ENCODE results near the gene KAZN.

The KAZN gene

DNA sequence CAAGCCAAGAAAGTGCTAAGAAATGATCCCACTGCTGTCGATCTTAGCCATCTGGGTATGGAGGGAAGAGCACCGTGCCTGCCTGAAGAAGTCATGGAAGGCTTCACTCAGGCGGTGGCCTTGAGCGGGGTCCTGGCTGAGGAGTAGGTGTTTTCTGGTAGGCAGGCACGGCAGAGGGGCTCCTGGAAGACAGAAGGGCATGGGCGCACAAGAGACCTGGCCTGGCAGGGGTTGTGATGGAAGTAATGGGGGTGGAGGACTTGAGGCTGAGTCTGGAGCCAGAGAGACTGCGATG is 185.1 kb downstream of the KAZN start:
- no peaks in the 10 kb centered on the region for H4K20me1 ChIP-seq (ENCODE audit: insufficient read depth, low read length)
- no peaks in the 10 kb centered on the region for H3K9me2 ChIP-seq (ENCODE audit: low read depth, low read length)
- no peak for TF ChIP-seq EZH2 (IDR thresholded peaks at IDR 0.05; ENCODE audit: borderline replicate concordance, low read length)
- TF ChIP-seq, protein P1, sequence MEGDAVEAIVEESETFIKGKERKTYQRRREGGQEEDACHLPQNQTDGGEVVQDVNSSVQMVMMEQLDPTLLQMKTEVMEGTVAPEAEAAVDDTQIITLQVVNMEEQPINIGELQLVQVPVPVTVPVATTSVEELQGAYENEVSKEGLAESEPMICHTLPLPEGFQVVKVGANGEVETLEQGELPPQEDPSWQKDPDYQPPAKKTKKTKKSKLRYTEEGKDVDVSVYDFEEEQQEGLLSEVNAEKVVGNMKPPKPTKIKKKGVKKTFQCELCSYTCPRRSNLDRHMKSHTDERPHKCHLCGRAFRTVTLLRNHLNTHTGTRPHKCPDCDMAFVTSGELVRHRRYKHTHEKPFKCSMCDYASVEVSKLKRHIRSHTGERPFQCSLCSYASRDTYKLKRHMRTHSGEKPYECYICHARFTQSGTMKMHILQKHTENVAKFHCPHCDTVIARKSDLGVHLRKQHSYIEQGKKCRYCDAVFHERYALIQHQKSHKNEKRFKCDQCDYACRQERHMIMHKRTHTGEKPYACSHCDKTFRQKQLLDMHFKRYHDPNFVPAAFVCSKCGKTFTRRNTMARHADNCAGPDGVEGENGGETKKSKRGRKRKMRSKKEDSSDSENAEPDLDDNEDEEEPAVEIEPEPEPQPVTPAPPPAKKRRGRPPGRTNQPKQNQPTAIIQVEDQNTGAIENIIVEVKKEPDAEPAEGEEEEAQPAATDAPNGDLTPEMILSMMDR (IDR thresholded peaks at IDR 0.05; ENCODE audit: low read length) = no peak
- no peaks in the 10 kb centered on the region for H3K4me1 ChIP-seq (ENCODE audit: insufficient read depth, low read length, severe bottlenecking)
- no peak overlapping the region for H2AFZ ChIP-seq (ENCODE audit: low read length)
- H3K36me3 ChIP-seq (ENCODE audit: insufficient read depth, low read length) = no peaks in the 10 kb centered on the region
- no peaks in the 10 kb centered on the region for H3K9me3 ChIP-seq (ENCODE audit: low read length)
- H3K27me3 ChIP-seq (ENCODE audit: insufficient read depth, low read length) = peaks cover 8% of the 10 kb centered on the region; the same call in 1 of the 2 replicates
- no peaks in the 10 kb centered on the region for H3K79me2 ChIP-seq (ENCODE audit: insufficient read depth, low read length)
- no peak overlapping the region for H3K4me2 ChIP-seq (ENCODE audit: low read length)
- no peaks in the 10 kb centered on the region for H3F3A ChIP-seq (ENCODE audit: insufficient read depth, low read length)
- H3K4me3 ChIP-seq (ENCODE audit: low read depth, low read length, poor library complexity, severe bottlenecking) = no peak overlapping the region
- H3K9ac ChIP-seq (ENCODE audit: low read length) = no peak overlapping the region
- H3K27ac ChIP-seq (ENCODE audit: low read depth, low read length, poor library complexity, severe bottlenecking) = no peak overlapping the region

DNA sequence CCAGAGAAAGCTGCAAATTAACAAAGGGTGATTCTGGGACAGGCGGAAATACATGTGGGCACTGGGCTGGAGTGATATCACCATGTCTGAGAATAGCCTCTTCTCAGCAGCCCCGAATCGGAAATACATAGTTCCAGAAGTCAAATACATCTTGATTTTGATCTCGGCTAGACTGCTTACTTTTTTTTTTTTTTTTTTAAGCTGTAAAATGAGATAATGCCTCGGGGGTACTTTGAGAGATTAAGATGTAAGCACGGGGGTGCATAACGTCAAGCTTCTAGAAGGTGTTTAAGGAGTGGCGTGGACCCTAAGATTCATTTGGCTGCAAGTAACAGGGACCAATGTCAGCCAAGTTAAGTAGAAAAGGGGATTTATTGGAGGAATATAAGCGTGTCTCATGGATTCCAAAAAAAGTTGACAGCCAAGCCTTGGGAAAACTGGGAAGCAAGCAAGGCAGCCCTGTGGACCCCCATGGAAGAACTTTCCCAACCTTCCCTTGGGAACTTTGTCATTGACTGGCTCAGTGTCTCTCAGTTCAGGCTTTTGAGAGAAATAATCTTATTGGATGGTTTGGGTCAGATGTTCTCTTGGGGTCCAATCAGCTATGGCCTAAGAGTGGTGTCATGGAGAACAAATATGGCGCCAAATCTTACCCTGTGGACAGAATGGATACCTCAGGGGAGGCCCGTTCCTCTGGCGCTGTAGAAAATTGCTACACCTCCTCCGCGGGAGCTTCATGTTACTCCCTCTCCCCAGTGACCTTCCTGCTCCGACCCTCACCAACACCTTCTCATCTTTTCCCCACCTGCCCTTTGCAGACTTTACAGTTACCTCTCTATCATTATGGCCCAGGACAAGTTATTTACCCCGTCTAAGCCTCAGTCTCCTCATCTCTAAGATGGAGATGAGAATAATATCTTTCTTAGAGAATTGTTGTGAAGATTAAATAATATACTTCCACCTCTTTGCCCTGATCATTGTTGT is 186.6 kb downstream of the KAZN start:
- Histone ChIP-seq H3K27me3 (ENCODE audit: insufficient read depth, low read length) (peaks cover 8% of the 10 kb centered on the region; the same call in 1 of the 2 replicates), H3K4me3 (ENCODE audit: low read depth, low read length, poor library complexity, severe bottlenecking) (no peak overlapping the region), H3K9me2 (ENCODE audit: low read depth, low read length) (no peaks in the 10 kb centered on the region), H4K20me1 (ENCODE audit: insufficient read depth, low read length) (no peaks in the 10 kb centered on the region), H3K36me3 (ENCODE audit: insufficient read depth, low read length) (no peaks in the 10 kb centered on the region), H3K4me1 (ENCODE audit: insufficient read depth, low read length, severe bottlenecking) (no peaks in the 10 kb centered on the region), H3K9me3 (ENCODE audit: low read length) (no peaks in the 10 kb centered on the region), H2AFZ (ENCODE audit: low read length) (no peak overlapping the region), H3F3A (ENCODE audit: insufficient read depth, low read length) (no peaks in the 10 kb centered on the region), H3K79me2 (ENCODE audit: insufficient read depth, low read length) (no peaks in the 10 kb centered on the region), H3K9ac (ENCODE audit: low read length) (no peak overlapping the region), H3K27ac (ENCODE audit: low read depth, low read length, poor library complexity, severe bottlenecking) (no peak overlapping the region), H3K4me2 (ENCODE audit: low read length) (no peak overlapping the region)
- TF ChIP-seq EZH2 (IDR thresholded peaks at IDR 0.05; ENCODE audit: borderline replicate concordance, low read length) = no peak
- TF ChIP-seq, protein P1 (IDR thresholded peaks at IDR 0.05; ENCODE audit: low read length) = no peak

DNA sequence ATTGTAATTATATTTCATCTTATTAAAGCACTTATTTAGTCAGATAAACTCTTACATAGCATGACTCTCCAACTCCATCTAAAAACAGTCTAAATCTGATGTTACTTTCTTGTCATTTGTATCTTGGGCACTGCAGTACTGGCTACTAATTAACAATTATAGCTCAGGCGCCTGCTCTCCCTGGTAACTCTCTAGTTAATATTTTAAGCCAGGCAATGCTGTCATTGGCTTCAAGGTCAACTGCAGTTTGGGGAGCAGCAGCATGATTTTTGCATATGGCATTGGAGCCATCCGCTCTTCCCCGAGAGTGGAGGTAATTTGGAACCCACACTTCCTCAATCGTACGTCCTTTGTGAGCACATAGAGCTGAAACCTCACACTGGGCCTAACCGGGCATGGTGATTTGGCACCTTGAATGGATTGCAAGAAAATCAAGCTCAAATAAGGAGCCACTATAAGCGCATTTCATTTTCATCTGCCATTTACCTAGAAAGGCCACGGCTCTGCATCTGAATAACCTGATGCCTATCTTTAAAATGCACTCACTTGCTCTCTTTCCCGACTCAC is 187.7 kb downstream of the KAZN start:
- no peak overlapping the region for H3K4me3 ChIP-seq (ENCODE audit: low read depth, low read length, poor library complexity, severe bottlenecking)
- no peak overlapping the region for H3K27ac ChIP-seq (ENCODE audit: low read depth, low read length, poor library complexity, severe bottlenecking)
- H3K36me3 ChIP-seq (ENCODE audit: insufficient read depth, low read length) = no peaks in the 10 kb centered on the region
- no peak overlapping the region for H3K4me2 ChIP-seq (ENCODE audit: low read length)
- H3K79me2 ChIP-seq (ENCODE audit: insufficient read depth, low read length) = no peaks in the 10 kb centered on the region
- no peaks in the 10 kb centered on the region for H3F3A ChIP-seq (ENCODE audit: insufficient read depth, low read length)
- no peaks in the 10 kb centered on the region for H3K9me2 ChIP-seq (ENCODE audit: low read depth, low read length)
- TF ChIP-seq, protein P1 (IDR thresholded peaks at IDR 0.05; ENCODE audit: low read length) = no peak
- TF ChIP-seq EZH2 (IDR thresholded peaks at IDR 0.05; ENCODE audit: borderline replicate concordance, low read length) = no peak
- no peaks in the 10 kb centered on the region for H3K4me1 ChIP-seq (ENCODE audit: insufficient read depth, low read length, severe bottlenecking)
- no peak overlapping the region for H3K9ac ChIP-seq (ENCODE audit: low read length)
- H3K27me3 ChIP-seq (ENCODE audit: insufficient read depth, low read length) = peaks cover 8% of the 10 kb centered on the region; the same call in 1 of the 2 replicates
- no peak overlapping the region for H2AFZ ChIP-seq (ENCODE audit: low read length)
- H3K9me3 ChIP-seq (ENCODE audit: low read length) = no peaks in the 10 kb centered on the region
- H4K20me1 ChIP-seq (ENCODE audit: insufficient read depth, low read length) = no peaks in the 10 kb centered on the region
